Measurements from ENCODE around the gene TRIB2.

The TRIB2 gene

GRCh38 chr2:12720754-12721378 lies 4.1 kb downstream of the TRIB2 start:
- DNase-seq (ENCODE audit: low read depth in 2 of 2) = no peak

GRCh38 chr2:12721566-12722446 lies 5.1 kb downstream of the TRIB2 start:
- no peak for DNase-seq (ENCODE audit: low read depth in 2 of 2)

- DNase-seq (ENCODE audit: low read depth in 2 of 2) = no peak
Observed at GRCh38 chr2:12722447-12723316, 5.9 kb downstream of the TRIB2 start.

GRCh38 chr2:12723736-12724463 lies 7.2 kb downstream of the TRIB2 start:
- no peak for DNase-seq (ENCODE audit: low read depth in 2 of 2)

- no peak for DNase-seq (ENCODE audit: low read depth in 2 of 2)
Observed at GRCh38 chr2:12725233-12726187, 8.8 kb downstream of the TRIB2 start.

- no peak for DNase-seq (ENCODE audit: low read depth in 2 of 2)
Observed at GRCh38 chr2:12726271-12726670, 9.5 kb downstream of the TRIB2 start.

- DNase-seq (ENCODE audit: low read depth in 2 of 2) = no peak
Observed at GRCh38 chr2:12727065-12727464, 10.3 kb downstream of the TRIB2 start.

- DNase-seq (ENCODE audit: low read depth in 2 of 2) = no peak
Observed at GRCh38 chr2:12727641-12728040, 10.9 kb downstream of the TRIB2 start.

- DNase-seq (ENCODE audit: low read depth in 2 of 2) = no peak
Observed at GRCh38 chr2:12728221-12728777, 11.6 kb downstream of the TRIB2 start.

- no peak for DNase-seq (ENCODE audit: low read depth in 2 of 2)
Observed at GRCh38 chr2:12730265-12730664, 13.5 kb downstream of the TRIB2 start.

- no peak for DNase-seq (ENCODE audit: low read depth in 2 of 2)
Observed at GRCh38 chr2:12731701-12732280, 15.1 kb downstream of the TRIB2 start.

GRCh38 chr2:12732651-12733050 lies 15.9 kb downstream of the TRIB2 start:
- DNase-seq (ENCODE audit: low read depth in 2 of 2) = no peak

- DNase-seq (ENCODE audit: low read depth in 2 of 2) = no peak
Observed at GRCh38 chr2:12733846-12734245, 17.1 kb downstream of the TRIB2 start.

- DNase-seq (ENCODE audit: low read depth in 2 of 2) = no peak
Observed at GRCh38 chr2:12734914-12735654, 18.3 kb downstream of the TRIB2 start.

GRCh38 chr2:12737297-12737696 lies 20.6 kb downstream of the TRIB2 start:
- no peak for DNase-seq (ENCODE audit: low read depth in 2 of 2)

GRCh38 chr2:12737738-12738485 lies 21.2 kb downstream of the TRIB2 start:
- no peak for DNase-seq (ENCODE audit: low read depth in 2 of 2)

- DNase-seq (ENCODE audit: low read depth in 2 of 2) = no peak
Observed at GRCh38 chr2:12739721-12740254, 23.1 kb downstream of the TRIB2 start.

- DNase-seq (ENCODE audit: low read depth in 2 of 2) = no peak
Observed at GRCh38 chr2:12741380-12741779, 24.6 kb downstream of the TRIB2 start.
